ENCODE data around the gene TARP.

Gene TARP

DNA sequence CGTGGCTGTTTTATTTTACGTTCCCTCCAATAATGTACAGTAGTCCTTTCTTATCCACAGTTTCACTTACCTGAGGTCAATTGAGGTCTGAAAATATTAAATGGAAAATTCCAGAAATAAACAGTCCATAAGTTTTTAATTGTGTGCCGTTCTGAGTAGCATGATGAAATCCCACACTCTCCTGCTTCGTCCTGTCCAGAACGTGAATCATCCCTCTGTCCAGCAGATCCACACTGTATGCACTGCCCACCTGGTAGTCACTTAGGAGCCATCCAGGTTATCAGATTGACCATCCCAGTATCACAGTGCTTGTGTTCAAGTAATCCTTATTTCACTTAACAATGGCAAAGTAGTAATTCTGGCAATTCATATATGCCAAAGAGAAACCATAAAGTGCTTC is 49.0 kb downstream of the TARP start:
- no peak for FAIRE-seq
- TF ChIP-seq, protein P1, sequence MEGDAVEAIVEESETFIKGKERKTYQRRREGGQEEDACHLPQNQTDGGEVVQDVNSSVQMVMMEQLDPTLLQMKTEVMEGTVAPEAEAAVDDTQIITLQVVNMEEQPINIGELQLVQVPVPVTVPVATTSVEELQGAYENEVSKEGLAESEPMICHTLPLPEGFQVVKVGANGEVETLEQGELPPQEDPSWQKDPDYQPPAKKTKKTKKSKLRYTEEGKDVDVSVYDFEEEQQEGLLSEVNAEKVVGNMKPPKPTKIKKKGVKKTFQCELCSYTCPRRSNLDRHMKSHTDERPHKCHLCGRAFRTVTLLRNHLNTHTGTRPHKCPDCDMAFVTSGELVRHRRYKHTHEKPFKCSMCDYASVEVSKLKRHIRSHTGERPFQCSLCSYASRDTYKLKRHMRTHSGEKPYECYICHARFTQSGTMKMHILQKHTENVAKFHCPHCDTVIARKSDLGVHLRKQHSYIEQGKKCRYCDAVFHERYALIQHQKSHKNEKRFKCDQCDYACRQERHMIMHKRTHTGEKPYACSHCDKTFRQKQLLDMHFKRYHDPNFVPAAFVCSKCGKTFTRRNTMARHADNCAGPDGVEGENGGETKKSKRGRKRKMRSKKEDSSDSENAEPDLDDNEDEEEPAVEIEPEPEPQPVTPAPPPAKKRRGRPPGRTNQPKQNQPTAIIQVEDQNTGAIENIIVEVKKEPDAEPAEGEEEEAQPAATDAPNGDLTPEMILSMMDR (IDR thresholded peaks at IDR 0.05; ENCODE audit: insufficient read depth, missing control alignments), result no peak
- no peak for DNase-seq (ENCODE audit: insufficient read length, low spot score)

- no peak for FAIRE-seq
- DNase-seq (ENCODE audit: insufficient read length, low spot score), result no peak
- TF ChIP-seq, protein P1 (IDR thresholded peaks at IDR 0.05; ENCODE audit: insufficient read depth, missing control alignments), result no peak
These were observed 50.1 kb downstream of the TARP start for GRCh38 chr7:38223306-38223705.

DNA sequence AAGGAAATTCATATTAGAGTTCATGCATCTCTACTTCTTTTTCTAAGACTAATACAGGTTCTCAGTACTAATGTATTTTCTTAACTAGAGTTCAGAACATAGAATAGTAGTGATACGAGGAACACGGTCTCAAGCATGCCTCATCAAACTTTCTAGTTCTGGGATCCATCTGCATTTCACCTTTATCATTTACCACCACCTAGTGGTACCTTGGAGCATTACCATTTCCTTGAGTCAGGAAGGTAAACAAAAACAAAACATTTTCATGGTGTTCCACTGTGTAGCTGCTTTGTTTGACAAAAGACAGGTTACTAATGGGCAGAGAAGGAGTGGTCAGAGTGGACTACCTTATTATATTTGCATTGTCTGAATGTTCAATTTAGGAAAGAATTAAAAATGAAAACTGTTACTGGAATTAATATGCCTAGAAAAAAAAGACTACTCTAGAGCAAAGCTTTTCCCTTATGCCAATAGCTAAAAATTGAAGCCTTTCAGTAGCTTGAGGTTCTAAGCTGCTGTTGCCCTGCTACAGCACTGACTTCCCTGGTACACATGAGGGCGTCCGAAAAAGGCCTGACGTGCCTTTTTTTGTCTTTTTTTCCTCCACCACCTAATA is 50.8 kb downstream of the TARP start:
- TF ChIP-seq, protein P1 (IDR thresholded peaks at IDR 0.05; ENCODE audit: insufficient read depth, missing control alignments), result peak; percentile 96
- DNase-seq (ENCODE audit: insufficient read length, low spot score) (no peak), FAIRE-seq (peak; percentile 95)

DNA sequence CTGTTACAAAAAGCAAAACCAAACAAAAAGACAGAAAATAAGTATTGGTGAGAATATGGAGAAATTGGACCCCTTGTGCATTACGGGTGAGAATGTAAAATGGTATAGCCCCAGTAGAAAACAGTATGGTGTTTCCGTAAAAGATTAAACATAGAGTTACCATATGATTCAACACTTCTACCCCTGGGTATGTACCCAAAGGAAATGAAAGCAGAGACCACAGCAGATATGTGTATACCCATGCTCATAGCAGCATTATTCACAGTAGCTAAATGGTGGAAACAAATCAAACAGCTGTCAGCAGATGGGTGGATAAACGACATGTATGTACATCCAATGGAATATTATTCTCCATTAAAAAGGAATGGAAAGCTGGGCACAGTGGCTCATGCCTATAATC is 53.0 kb downstream of the TARP start:
- TF ChIP-seq, protein P1 (IDR thresholded peaks at IDR 0.05; ENCODE audit: insufficient read depth, missing control alignments), result no peak
- FAIRE-seq (no peak), DNase-seq (ENCODE audit: insufficient read length, low spot score) (no peak)

- DNase-seq (ENCODE audit: insufficient read length, low spot score) (no peak), FAIRE-seq (peak; percentile 77)
- TF ChIP-seq, protein P1 (IDR thresholded peaks at IDR 0.05; ENCODE audit: insufficient read depth, missing control alignments), result no peak
These were observed 55.8 kb downstream of the TARP start for GRCh38 chr7:38217672-38218071.

GRCh38 chr7:38215735-38216670 is 57.4 kb downstream of the TARP start:
- no peak for FAIRE-seq
- DNase-seq (ENCODE audit: insufficient read length, low spot score), result peak; percentile 35
- TF ChIP-seq, protein P1 (IDR thresholded peaks at IDR 0.05; ENCODE audit: insufficient read depth, missing control alignments), result peak; percentile 86

DNA sequence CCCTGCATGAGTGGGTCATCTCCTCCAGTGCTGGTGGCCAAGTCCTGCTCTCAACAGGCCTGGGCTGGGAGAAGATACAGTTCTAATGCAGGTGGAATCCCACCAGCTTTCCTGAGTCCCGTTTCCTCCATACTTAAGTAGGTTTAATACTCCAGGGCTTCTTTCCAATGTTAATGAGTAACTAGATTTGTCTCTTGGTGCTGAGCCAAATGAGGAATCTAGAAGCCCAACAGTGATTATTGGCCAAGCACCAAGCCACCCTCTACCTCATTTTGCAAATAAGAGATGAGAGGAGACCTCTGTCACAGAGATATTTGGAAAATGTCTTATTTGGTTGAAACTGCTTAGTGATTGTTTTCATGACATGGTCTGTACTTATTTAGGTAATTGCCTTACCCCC is 58.3 kb downstream of the TARP start:
- TF ChIP-seq, protein P1 (IDR thresholded peaks at IDR 0.05; ENCODE audit: insufficient read depth, missing control alignments), result no peak
- FAIRE-seq (no peak), DNase-seq (ENCODE audit: insufficient read length, low spot score) (no peak)
